Activated CD8-positive, alpha-beta memory T cell treated with anti-CD3 and anti-CD28 coated beads, Interleukin-2, amount 50 U/mL, for 48 hours (primary cell): ENCODE measurements around the gene LRRC59.

Experiments
- DNase-seq: peaks from one replicate; pipeline ENCODE4 v3.0.0-alpha.2; 2020

LRRC59 gene

DNA sequence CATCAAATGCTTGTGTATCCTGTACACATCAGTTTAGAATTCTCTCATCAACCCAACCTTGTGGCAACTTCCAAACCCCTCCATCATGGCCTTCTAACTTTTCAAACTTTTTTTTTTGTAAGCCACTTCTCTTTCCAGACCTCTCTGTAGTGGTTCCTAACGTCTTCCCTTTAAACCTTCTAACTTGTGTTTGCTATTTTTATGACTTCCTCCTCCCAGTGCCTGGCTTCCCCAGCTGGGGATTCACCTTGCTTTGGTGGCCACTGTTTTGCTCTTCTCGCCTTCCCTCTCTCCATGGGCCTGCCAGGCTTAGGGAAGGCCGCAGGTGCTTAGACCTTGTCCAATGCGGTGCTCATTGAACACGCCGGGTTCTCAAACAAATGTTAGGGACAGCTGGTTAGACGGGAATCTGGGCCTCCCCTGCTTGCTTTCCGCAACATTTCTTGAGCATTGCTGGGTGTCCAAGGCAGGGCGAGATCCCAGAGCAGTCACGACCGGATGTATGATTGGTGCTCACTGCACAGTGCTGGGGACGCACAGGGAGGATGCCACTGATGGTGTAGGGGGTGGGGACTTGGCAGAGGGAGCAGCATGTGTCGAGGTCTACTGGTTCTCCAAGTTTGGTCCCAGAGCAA is 52.5 kb downstream of the LRRC59 start:
- peak; percentile 60 for DNase-seq

DNA sequence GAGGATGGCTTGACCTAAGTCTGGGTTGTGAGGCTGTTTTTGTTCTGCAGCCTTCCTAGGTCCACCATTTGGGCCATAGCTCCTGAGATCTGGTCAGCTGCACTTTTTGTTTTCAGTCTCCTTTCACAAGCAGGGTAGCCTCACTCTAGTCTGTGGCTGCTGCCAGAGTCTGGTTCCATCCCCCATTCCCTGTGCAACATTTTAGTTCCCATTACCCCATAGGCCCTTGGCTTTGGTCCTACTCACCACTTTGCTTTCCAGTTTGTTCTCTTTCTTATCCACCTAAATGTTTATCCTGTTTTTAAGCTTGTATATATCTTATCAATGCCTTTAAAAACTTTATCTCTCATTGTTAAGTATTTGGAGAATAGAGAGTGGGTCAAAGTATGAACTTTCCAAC is 57.9 kb downstream of the LRRC59 start:
- DNase-seq: peak; percentile 29

DNA sequence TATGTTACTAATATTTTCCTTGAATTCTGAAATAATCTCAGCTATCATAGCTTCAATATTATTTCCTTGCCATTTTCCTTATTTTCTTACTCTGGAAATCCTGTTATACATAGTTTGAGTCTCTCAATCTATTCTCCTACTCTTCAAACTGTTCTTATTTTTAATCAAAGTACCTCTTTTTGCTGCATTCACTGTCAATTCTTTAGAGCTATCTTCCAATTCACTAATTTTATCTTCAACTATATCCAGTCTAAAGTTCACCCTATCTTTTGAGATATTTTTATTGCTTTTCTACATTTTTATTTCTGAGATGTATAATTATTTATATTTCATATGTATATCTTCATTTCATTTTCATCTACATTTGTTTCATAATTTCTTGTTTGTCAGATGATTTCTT is 58.7 kb downstream of the LRRC59 start:
- no peak for DNase-seq

DNA sequence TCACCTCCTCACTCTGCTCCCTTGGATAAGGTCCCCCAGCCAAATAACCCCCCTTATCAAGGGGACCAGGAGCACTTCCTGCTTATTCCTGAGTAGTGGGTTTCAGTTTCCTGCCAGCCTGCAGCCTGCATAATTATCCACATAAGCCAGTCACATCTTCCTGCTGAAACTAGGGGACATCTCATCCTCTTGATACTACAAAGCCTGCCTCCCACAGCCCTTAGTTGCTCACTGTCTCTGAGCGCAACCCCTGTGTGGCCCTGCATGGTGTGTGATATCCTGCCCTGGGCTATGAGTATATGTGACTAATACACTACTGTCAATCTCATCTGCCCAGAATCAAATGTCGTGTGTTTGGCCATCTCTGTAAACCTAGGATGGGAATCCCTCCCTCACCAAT is 59.4 kb downstream of the LRRC59 start:
- DNase-seq: peak; percentile 54

DNA sequence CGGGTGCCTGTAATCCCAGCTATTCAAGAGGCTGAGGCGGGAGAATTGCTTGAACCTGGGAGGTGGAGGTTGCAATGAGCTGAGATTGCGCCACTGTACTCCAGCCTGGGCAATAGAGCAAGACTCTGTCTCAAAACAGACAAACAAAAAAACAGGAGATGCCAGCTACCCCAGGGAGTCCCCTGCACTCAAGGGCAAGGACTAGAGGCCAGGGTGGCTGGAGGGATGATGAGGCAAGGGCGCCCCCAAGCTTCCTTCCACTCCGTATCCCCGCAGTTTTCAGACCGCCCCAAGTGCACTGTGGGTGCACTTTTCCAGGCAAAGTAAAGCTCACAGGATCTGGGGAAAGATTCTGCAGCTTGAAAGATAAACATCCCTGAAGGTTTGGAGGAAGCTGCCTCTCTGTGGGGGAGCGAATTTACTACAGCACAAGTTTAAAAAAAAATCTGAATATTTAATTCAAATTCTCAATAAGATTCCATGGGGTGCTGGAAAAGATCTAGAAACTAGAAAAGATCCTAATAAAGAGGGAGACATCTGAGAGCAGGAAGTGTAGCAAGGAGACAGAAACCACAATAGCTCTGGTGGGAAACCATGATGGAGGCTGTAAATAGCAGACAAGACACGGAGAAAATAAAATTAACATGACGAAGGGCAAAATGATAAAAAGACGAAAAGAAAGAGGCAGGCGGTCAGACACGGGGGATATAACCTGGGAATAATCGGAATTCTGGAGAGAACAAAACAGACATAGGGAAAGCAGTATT is 63.8 kb downstream of the LRRC59 start:
- peak; percentile 54 for DNase-seq

DNA sequence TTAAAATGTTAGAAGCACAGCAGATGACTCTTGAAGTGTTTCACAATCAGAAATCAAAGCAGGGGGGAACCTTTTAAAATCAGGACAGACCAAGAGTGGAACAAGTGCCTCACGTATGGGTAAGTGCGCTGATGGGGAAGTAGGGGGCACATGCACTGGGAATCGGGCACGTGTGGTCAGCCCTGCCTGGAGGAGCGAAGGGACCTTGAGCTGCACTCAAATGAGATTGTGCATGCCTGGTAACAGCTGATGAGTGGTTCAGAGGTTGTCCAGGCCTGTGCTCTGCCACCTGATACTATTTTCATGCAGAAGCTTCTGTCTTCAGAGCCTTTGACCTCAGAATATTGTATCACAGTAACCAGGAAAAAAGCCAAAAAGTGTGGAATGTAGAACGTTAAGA is 65.1 kb downstream of the LRRC59 start:
- peak; percentile 37 for DNase-seq
